H54 (cell line): ENCODE data around the gene TERC.

Experiments used
- DNase-seq: peaks from one replicate; pipeline ENCODE4 v3.0.0; 2011; ENCODE audit warnings: low spot score, mixed read lengths; ENCODE audit not compliant: insufficient read length
- FAIRE-seq: peaks from 3 replicates; lab custom pipeline; 2011; peaks lifted over from hg19 to GRCh38; lab: Jason Lieb, UNC
- POLR2A ChIP-seq: IDR thresholded peaks from 2 replicates; pipeline ENCODE4 v1.6.1; 2011; ENCODE audit warnings: low read depth, mild to moderate bottlenecking, low read length

The TERC gene

DNA sequence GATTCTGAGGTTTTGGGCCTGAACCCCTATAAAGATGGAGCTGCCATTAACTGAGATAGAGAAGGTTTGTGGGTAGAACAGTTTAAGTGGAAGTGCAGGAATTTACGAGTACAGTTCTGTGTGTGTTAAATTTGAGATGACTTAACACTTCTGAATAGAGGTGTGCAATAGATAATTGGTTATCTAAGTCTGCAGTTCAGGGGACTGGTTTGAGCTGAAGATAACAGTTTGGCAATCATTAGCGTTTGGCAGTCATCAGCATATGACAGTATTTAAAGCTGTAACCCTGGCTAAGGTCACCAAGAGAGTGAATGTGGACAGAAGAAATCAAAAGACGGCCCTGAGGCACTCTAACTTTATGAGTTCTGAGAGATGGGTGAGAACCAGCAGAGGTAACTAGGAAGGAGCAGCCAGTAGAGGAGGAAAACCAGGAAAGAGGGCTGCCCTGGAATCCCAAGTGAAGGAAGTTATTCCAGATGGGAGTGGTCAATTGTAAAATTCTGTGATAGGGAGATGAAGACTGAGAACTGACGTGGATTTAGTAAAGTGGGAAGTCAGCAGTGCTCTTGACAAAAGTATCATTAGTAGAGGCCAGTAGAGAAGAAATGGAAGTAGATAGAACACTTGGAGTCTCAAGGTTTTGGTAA is 16.5 kb upstream of the TERC start:
- no peak for TF ChIP-seq POLR2A
- FAIRE-seq (no peak), DNase-seq (no peak)

DNA sequence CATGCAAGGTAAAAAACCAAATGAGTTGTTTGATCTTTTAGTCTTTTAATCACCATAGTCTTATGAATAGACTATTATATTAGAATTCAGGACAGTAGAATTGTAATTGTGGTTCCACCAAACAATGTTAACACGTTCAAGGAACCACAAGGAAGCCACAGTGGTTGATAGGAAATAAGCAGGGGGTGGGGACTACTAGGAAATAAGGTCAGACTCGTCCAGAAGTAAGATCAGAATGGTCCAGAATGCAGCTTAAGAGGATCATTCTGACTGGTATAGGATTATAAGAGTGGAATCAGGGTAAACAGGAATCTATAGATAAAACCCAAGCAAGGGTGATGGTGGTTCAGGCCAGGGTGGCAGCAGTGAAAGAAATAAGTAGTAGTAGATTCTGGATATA is 15.9 kb upstream of the TERC start:
- FAIRE-seq (no peak), DNase-seq (no peak)
- TF ChIP-seq POLR2A = no peak

DNA sequence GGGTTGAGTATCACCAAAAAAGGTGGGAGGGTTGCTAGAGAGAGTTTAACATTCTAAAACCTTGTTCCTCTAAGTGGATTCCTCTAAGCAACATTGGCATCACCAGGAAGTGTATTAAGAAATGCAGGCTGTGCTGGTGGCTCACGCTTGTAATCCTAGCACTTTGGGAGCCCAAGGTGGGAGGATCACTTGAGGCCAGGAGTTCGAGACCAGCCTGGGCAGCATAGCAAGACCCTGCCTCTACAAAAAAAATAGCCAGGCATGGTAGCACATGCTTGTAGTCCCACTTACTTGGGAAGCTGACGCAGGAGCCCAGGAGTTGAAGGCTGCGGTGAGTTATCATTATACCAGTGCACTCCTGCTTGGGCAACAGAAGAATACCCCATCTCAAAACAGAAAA is 13.0 kb upstream of the TERC start:
- DNase-seq (no peak), FAIRE-seq (no peak)
- no peak for TF ChIP-seq POLR2A

DNA sequence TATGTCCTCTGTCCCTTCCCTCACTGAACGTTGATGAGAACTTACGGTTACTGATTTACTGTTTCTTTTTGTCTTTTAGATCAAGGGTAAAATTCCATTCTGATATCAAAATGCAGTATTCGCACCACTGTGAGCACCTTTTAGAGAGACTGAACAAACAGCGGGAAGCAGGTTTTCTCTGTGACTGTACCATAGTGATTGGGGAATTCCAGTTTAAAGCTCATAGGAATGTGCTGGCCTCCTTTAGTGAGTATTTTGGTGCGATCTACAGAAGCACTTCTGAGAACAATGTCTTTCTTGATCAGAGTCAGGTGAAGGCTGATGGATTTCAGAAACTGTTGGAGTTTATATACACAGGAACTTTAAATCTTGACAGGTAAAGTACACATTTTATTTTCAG is 9.3 kb upstream of the TERC start:
- no peak for TF ChIP-seq POLR2A
- FAIRE-seq = peak; percentile 43
- no peak for DNase-seq

DNA sequence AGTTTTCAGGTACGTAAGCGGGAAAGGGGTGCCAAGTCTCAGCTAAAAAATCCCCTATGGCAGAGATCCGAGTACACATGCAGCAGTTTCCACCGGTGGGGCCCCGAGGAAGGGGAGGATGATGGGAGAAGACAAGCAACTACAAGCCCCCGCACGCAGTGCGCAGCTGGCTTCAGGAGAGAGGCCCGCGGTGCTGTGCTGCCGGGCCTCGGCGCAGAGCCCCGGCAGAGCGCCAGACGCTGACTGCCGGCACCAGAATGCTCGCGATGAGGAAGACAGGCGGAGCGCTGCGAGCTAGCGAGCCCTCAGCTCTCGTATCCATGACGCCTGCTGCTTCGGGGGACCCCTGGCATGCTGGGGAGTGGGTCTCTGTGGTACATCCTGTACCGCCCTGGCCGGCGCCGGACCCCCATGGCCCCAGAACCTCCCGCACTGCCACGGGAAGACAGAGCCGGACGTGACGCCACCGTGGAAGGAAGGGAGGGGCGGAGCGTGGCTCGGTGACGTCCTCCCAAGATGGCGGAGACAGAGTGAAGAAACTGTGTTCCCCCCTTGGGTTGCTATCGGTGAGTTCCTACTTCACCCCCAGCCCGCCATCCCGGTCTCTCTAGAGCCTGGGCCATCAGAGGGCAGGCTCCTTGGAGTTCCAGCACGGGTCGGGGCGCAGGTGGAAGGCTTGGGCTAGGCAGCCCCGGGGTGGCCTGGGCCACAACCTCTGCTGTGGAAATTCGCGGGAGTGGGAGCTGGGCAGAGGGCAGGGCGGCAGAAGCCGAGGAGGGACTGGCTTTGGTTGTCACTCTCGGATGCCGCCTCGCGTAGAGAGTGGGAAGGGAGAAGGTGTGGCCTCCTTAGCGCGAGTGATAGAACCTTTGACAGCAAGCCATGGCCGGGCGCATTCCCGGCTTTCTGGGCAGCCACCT is 8.3 kb upstream of the TERC start, which contains the start of gene MYNN:
MYNN (plus strand) TSS at position 500 of the 920 bp plus-strand sequence. CDS start 900 bp downstream, outside the sequence.
- TF ChIP-seq POLR2A = peak; percentile 95
- peak; percentile 96 for FAIRE-seq
- DNase-seq = peak; percentile 53

DNA sequence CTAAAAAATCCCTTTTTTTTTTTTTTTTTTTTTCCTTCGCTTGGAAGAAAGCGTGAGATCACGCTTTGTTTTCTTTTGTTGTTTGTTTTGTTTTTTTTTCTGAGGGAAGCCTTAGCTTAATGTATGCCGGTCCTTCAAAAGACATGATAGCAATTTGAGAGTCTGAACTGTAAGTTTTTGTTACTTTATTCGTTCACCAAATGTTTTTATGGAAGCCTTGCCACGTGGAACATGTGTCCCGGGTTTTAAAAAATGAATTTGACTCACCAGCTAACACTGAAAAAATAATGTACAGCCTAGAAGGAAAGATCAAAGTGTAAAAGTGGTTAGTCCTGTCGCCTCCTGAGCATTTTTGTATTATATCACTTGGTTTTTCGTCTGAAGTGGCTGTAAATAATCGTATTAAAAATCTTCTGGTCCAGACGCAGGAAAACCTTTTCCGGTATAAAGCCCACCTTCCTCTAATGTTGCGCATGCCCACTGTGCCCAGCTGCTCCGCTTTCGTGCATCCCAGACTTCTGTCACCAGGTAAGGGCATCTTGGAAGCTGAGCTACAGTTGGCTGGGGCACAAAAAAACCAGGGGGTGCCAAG is 7.5 kb upstream of the TERC start:
- peak; percentile 38; the same call in 1 of the 2 replicates for TF ChIP-seq POLR2A
- FAIRE-seq (peak; percentile 57), DNase-seq (peak; percentile 26)

DNA sequence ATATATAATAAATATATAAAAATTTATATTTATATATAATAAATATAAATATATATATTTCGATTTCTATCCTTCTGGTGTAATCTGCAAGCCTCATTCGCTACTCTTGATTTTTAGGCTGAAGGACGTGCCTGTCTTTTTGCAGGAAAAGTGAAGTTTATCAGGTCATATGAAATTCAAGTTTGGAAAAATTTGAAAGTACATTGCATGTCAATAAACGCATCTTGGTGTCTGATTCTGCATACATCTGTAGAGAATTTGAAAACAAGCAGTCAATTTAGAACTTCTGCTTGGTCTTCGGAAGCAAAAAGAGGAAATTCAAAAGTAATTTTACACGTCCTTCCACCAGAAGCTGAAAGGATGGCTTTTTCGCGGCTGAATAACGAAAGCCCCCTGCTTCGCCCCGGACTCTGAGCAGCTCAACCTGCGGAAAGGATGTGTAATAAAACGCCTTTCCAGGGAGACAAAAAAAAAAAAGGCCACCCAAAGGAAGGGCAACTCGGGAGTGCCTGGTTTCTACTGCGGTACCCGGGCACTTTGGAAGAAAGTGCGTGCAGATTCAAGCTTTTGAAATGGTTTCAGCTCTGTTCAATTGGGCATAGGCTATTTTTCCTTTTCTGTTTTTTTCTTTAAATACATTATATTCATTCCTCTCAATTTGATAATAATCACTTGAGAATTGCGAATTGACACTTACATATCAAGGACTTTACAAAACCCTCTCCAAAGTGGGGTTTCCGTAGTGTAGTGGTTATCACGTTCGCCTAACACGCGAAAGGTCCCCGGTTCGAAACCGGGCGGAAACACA is 6.8 kb upstream of the TERC start:
- FAIRE-seq (peak; percentile 48), DNase-seq (peak; percentile 10)
- TF ChIP-seq POLR2A = no peak

DNA sequence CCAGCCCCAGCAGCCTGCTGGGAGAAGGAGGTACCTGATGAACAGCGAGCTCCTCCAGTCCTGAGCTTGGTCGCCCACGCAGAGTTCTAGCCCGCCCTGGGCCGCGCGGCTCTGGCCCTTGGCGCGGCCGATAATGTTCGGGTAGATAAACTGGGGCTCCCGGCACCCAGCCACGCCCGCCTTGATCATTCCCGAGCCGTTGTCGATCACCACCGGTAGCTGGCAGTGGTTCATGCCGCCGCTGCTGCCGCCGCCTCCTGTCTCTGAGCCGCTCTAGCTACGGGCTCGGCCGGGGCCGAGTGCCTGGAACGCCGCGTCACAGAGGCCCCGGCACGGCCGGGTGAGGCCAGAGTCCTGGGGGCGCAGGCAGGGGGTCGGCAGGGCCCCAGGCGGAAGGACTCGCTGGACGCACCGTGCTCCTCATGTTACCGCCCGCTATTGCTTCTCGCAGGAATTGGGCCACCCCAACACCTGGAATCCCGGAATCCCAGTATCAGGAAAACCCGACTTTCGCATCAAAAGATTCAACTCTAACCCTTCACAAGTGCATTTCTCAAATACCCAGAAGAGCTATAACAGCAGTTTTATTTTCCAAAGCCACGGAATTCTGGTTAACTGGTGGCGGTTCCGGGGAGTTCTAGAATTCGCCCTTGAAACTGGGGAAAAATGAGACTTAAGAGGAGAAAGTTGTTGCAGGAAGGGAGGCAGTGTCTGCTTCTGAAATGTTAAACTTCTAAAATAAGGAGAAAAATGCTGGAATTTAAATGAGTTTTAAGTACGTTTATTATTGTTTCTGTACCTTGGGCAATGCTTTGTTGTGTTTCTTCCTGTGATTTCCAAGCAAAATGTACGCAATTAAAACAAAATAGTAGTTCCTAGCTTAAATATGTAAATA is 4.7 kb upstream of the TERC start, which contains the start of gene ACTRT3:
ACTRT3 (minus strand) TSS at position 275 of the 895 bp plus-strand sequence; CDS start at position 234, 41 bp downstream.
- DNase-seq = no peak
- FAIRE-seq = no peak
- TF ChIP-seq POLR2A = no peak

DNA sequence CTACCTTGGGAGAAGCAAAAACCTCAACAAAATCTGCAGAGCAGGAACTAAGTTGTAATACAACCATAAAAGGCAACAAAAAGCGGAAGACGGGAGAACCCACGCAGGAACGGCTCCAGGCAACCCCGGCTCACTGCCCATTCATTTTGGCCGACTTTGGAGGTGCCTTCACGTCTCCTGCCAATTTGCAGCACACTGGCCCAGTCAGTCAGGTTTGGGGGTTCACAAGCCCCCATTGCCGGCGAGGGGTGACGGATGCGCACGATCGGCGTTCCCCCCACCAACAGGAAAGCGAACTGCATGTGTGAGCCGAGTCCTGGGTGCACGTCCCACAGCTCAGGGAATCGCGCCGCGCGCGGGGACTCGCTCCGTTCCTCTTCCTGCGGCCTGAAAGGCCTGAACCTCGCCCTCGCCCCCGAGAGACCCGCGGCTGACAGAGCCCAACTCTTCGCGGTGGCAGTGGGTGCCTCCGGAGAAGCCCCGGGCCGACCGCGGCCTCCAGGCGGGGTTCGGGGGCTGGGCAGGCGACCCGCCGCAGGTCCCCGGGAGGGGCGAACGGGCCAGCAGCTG is 463 bp downstream of the TERC start:
- FAIRE-seq (no peak), DNase-seq (no peak)
- peak; percentile 34; the same call in 1 of the 2 replicates for TF ChIP-seq POLR2A

DNA sequence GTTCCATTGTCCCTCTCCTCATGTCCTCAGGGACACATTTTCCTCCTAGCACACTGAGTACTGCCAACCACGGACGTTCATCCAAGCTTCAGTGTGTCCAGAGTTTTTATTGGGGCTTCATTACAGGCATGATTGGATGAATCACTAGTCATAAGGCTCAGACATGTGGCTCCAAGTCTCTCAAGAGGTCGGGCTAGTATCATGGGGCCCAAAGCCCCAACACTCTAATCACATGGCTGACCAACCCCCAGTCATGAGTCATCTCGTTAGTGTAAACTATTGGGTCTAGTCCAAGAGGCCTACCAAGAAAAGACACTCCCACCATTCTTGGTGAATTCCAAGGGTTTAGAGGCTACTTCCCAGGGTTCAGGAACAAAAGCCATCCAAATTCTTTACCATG is 4.4 kb downstream of the TERC start:
- DNase-seq = no peak
- no peak for TF ChIP-seq POLR2A
- FAIRE-seq = no peak

DNA sequence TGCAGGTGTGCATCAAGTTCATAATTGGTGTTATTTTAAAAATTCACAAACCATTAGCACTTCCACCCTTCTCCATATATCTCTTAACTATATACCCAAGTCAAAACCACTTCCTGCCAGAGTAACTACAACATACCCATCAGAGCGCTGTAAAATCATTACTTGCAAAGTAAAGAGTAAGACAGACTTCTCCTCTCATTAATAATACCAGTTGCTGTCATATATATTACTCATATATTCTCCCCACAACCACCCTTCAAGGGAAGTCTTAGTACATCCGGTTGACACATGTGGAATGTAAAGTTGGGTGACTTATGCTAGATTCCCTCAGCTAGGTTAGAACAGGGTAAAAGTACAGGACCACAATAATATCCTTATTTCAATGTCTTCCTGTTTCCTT is 5.6 kb downstream of the TERC start:
- DNase-seq = peak; percentile 10
- peak; percentile 64 for FAIRE-seq

DNA sequence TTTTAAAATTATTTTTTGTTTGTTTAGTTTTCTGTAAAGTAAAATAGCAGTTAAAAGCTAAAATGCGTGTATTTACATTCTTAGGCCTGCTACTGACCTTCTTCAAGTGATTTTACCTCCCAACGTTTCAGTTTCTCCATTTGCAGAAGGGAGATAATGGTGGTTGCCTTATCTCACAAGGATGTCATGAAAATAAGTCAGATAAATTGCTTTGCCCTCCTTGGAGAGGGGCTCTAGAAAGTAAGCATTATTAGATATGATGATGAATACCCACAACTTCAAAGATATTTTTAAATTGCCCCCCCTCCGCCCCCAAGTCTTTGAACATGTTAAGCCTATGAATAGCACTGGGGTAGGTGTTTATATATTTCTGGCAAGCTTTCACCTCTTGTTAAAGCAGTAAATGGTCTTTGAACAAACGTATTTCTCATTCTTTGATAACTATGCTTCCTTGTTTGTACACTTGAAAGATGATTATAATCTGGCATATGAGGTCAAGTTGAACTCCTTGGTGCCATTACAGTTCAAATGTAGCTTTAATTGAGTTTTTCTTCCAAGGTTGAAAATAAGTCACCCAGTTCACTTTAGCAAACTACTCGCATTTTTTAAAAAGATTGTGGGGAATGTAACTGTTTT is 6.4 kb downstream of the TERC start:
- FAIRE-seq (no peak), DNase-seq (no peak)

More for the DNA sequence above, 5.6 kb downstream of the TERC start:
- no peak for TF ChIP-seq POLR2A

More for the DNA sequence above, 6.4 kb downstream of the TERC start:
- no peak for TF ChIP-seq POLR2A
